Measurements from ENCODE around the gene C12orf75. TPM values are rescaled to one million over a fixed set of nuclear protein-coding genes. Genes with fewer than 3 reads are reported as not detected.

C12orf75 gene
- total RNA-seq, 1 donor from 2014 or later = 56.5 TPM

DNA sequence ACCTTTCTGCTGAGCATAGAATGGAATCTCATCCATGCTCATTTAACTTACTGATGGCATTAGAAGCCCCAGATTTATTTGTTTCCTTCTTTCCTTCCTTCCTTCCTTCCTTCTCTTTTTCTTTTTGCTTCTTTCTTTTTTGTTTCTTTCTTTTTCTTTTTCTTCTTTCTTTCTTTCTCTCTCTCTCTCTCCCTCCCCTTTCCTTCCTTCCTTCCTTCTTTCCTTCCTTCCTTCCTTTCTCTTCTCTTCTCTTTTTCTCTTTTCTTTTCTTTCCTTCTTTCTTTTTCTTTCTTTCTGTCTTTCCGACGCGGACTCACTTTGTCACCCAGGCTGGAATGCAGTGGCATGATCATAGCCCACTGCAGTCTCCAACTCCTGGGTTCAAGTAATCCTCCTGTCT lies 55.9 kb downstream of the C12orf75 start:
- no peaks in the 10 kb centered on the region for H3K27me3 ChIP-seq
- intact Hi-C loops (cut with DNase I) = no loop called here

DNA sequence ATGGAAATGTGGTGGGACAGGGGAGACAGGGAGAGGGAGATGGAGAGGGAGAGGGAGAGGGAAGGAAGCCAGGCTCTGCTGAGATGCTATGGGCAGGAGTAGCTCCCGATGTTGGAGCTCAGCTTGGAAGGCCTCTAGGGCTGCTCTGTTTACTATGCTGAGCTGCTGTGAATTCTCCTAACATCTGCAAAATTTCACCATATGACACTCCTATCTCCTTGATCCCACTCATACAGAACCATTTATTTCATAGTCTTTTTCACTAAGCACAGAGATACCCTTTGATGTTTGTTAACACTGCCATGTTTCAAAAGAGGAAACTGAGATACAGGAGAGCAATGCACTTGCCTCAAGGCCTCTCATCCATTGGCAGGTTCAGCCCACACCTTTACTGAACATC lies 60.7 kb downstream of the C12orf75 start:
- no peaks in the 10 kb centered on the region for H3K9me3 ChIP-seq
- H3K4me1 ChIP-seq = peaks cover 0 to 11% of the 10 kb centered on the region in 2 donors
- intact Hi-C loops (cut with DNase I) = no loop called here
- DNase-seq (ENCODE audit: low spot score in 2 of 2) = no peak
- no peak overlapping the region for H3K4me3 ChIP-seq
- no peaks in the 10 kb centered on the region for H3K36me3 ChIP-seq
- no peaks in the 10 kb centered on the region for H3K27me3 ChIP-seq
- no peak overlapping the region for H3K27ac ChIP-seq
- TF ChIP-seq, protein P1, sequence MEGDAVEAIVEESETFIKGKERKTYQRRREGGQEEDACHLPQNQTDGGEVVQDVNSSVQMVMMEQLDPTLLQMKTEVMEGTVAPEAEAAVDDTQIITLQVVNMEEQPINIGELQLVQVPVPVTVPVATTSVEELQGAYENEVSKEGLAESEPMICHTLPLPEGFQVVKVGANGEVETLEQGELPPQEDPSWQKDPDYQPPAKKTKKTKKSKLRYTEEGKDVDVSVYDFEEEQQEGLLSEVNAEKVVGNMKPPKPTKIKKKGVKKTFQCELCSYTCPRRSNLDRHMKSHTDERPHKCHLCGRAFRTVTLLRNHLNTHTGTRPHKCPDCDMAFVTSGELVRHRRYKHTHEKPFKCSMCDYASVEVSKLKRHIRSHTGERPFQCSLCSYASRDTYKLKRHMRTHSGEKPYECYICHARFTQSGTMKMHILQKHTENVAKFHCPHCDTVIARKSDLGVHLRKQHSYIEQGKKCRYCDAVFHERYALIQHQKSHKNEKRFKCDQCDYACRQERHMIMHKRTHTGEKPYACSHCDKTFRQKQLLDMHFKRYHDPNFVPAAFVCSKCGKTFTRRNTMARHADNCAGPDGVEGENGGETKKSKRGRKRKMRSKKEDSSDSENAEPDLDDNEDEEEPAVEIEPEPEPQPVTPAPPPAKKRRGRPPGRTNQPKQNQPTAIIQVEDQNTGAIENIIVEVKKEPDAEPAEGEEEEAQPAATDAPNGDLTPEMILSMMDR (IDR thresholded peaks at IDR 0.05) = no peak

More for the DNA sequence above, 55.9 kb downstream of the C12orf75 start:
- no peaks in the 10 kb centered on the region for H3K9me3 ChIP-seq
- TF ChIP-seq, protein P1 (IDR thresholded peaks at IDR 0.05) = no peak
- no peak overlapping the region for H3K27ac ChIP-seq
- no peaks in the 10 kb centered on the region for H3K36me3 ChIP-seq
- H3K4me3 ChIP-seq = no peak overlapping the region
- DNase-seq (ENCODE audit: low spot score in 2 of 2) = no peak
- H3K4me1 ChIP-seq = peaks cover 0 to 6% of the 10 kb centered on the region in 2 donors

DNA sequence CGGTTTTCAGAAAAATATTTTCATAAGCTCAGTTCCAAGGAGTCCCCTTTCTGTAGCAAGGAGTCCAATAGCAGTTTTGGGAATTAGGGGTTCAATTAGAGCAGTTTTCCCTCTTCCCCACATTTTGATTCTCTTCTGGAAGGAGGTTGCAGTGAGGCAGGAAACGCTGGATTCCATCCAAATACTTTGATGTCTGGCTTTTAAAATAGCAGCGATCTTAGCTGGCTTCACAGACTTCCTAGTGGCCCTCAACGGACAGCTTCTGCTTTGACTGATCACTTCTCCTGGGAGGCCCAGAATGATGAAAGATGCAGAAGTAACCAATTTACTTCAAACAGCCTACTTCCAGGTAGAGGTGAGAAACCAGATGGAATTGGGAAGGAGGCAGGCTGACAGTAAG lies 63.1 kb downstream of the C12orf75 start:
- peaks cover 0 to 3% of the 10 kb centered on the region in 2 donors for H3K36me3 ChIP-seq
- H3K4me1 ChIP-seq = peaks cover 0 to 11% of the 10 kb centered on the region in 2 donors
- H3K27me3 ChIP-seq = no peaks in the 10 kb centered on the region
- H3K9me3 ChIP-seq = no peaks in the 10 kb centered on the region
- intact Hi-C loops (cut with DNase I) = no loop called here
- H3K4me3 ChIP-seq = no peak overlapping the region
- TF ChIP-seq, protein P1 (IDR thresholded peaks at IDR 0.05) = no peak
- DNase-seq (ENCODE audit: low spot score in 2 of 2) = no peak
- H3K27ac ChIP-seq = peak overlapping the region in 1 of 2 donors; percentile 7

DNA sequence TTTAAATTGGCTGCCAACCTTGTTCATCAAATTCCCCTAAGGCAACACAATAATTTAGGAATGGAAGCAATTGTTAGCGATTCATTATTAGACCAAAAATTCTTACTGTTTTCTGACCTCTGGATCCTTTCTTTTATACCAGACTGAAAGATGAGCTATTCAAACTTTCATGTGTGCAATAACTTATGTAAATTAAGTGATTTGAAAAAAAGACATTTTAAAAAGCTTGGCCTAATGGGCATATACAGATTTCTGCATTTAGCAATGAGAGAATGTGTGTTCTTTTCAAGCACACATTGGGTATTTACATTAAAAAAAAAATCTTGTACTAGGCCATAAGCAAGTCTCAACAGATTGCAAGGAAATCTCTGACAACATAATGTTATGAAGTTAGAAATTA lies 65.5 kb downstream of the C12orf75 start:
- Histone ChIP-seq H3K4me3 (no peak overlapping the region), H3K27ac (no peak overlapping the region), H3K9me3 (no peaks in the 10 kb centered on the region), H3K4me1 (peaks cover 0 to 11% of the 10 kb centered on the region in 2 donors), H3K27me3 (no peaks in the 10 kb centered on the region), H3K36me3 (peaks cover 0 to 8% of the 10 kb centered on the region in 2 donors)
- TF ChIP-seq, protein P1 (IDR thresholded peaks at IDR 0.05) = no peak
- DNase-seq (ENCODE audit: low spot score in 2 of 2) = no peak
- intact Hi-C loops (cut with DNase I) = no loop called here

DNA sequence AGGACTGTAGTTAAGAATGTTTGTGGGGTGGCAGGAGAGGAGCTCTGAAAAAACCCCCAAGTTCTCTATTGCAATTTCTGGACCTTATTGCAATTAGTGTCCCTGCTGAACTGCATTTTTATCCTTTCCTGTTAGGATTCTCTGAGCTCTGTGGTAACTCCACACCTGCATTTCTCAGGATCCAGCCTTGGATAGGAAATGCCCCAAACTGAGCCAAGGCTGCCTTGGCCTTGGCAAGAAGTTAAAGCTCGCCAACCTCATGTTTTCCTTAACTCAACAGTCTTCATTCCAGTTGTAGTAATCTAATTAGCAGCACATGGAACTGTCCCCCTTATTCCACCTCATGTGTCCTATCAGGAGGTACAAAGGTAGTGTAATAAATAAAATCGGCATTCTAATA lies 66.5 kb downstream of the C12orf75 start:
- intact Hi-C loops (cut with DNase I) = no loop called here
- TF ChIP-seq, protein P1 (IDR thresholded peaks at IDR 0.05) = no peak
- no peak overlapping the region for H3K4me3 ChIP-seq
- H3K9me3 ChIP-seq = no peaks in the 10 kb centered on the region
- no peak overlapping the region for H3K27ac ChIP-seq
- H3K36me3 ChIP-seq = peaks cover 0 to 8% of the 10 kb centered on the region in 2 donors
- H3K27me3 ChIP-seq = no peaks in the 10 kb centered on the region
- peaks cover 0 to 11% of the 10 kb centered on the region in 2 donors for H3K4me1 ChIP-seq
- no peak for DNase-seq (ENCODE audit: low spot score in 2 of 2)

DNA sequence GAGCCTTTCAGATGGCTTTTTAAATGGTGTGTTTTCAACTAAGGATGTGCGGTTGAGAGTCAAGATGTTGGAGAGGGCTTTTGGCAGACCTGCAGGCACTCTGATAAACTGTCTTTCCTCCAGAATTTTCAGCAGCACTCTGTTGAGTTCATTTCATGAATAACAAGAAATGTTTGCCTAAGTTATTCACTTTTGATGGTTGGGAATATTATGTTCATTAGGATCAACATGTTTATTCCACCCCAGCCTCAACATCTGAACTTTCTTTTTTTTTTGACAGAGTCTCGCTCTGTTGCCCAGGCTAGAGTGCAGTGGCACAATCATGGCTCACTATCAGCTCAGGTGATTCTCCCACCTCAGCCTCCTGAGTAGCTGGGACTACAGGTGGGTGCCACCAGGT lies 68.4 kb downstream of the C12orf75 start:
- TF ChIP-seq, protein P1 (IDR thresholded peaks at IDR 0.05) = no peak
- intact Hi-C loops (cut with DNase I) = no loop called here
- Histone ChIP-seq H3K36me3 (peaks cover 0 to 8% of the 10 kb centered on the region in 2 donors), H3K4me3 (no peak overlapping the region), H3K4me1 (peaks cover 0 to 4% of the 10 kb centered on the region in 2 donors), H3K9me3 (no peaks in the 10 kb centered on the region), H3K27ac (no peak overlapping the region), H3K27me3 (no peaks in the 10 kb centered on the region)
- no peak for DNase-seq (ENCODE audit: low spot score in 2 of 2)
